GM12878 (cell line): Measurements from ENCODE around the gene EVX1. TPM values are rescaled to one million over a fixed set of nuclear protein-coding genes. Genes with fewer than 3 reads are reported as not detected.

ENCODE experiments used
- ATAC-seq: fragments of 200-7000 bp; cut with Tn5 transposase; 3 replicates; pipeline ENCODE4 v1.9.1; 2020; ENCODE audit warnings: mild to moderate bottlenecking, moderate library complexity
- BruUV-seq: library from RNA; stranded (reverse); fragments of 400-500 nt; replicated peaks from 2 replicates; lab custom pipeline; 2021; lab: Mats Ljungman, UMichigan
- CTCF ChIA-PET: fragments of 300-600 bp; sonication (Branson Sonifier 250); formaldehyde crosslinking; extraction: SDS; loops from one replicate; lab custom pipeline; 2021; ENCODE audit warnings: inconsistent platforms; lab: Yijun Ruan, JAX
- POLR2A ChIA-PET: fragments of 350-600 bp; formaldehyde crosslinking; extraction: SDS; loops from one replicate; lab custom pipeline; 2021; ENCODE audit warnings: inconsistent platforms; lab: Charles Lee
- RAD21 ChIA-PET: fragments of 300-600 bp; sonication (Branson Sonifier 250); formaldehyde crosslinking; loops from one replicate; lab custom pipeline; 2023; ENCODE audit warnings: antibody characterized with exemption; ENCODE audit not compliant: unreplicated experiment; lab: Charles Lee
- SMC1A ChIA-PET: fragments of 300-600 bp; sonication (Branson Sonifier 250); formaldehyde crosslinking; loops from one replicate; lab custom pipeline; 2023; ENCODE audit not compliant: unreplicated experiment, uncharacterized antibody; lab: Charles Lee
- DNase-seq: peaks from one replicate; pipeline ENCODE4 v3.0.0-alpha.2; 2011; ENCODE audit warnings: low read depth, low spot score
- FAIRE-seq: peaks from 3 replicates; lab custom pipeline; 2011; peaks lifted over from hg19 to GRCh38; lab: Jason Lieb, UNC
- H2AFZ ChIP-seq: 2 replicates; pipeline ENCODE4 v1.6.0; 2011; ENCODE audit warnings: low read depth, low read length, control low read depth; ENCODE audit not compliant: control insufficient read depth
- H3K27ac ChIP-seq: 2 replicates; pipeline ENCODE4 v1.5.1; 2011; ENCODE audit warnings: control low read depth; ENCODE audit not compliant: control insufficient read depth, insufficient read depth
- H3K27me3 ChIP-seq, 2 experiments: replicated peaks in 1 of 2; 2 replicates each; pipeline versions ENCODE4 v1.6.0 to v1.6.1; 2011; ENCODE audit warnings: low read length in 1 of 2; ENCODE audit not compliant: control insufficient read depth in 2 of 2, insufficient read depth in 2 of 2
- H3K36me3 ChIP-seq, 2 experiments: 2 replicates each; pipeline ENCODE4 v1.5.1; 2011; ENCODE audit warnings: low read length in 1 of 2; ENCODE audit not compliant: control insufficient read depth in 2 of 2, insufficient read depth in 2 of 2
- H3K4me1 ChIP-seq: 2 replicates; pipeline ENCODE4 v1.6.1; 2011; ENCODE audit warnings: mild to moderate bottlenecking, low read length, moderate library complexity, mixed read lengths; ENCODE audit not compliant: control insufficient read depth, insufficient read depth
- H3K4me2 ChIP-seq: 2 replicates; pipeline ENCODE4 v1.6.0; 2011; ENCODE audit warnings: control low read depth; ENCODE audit not compliant: control insufficient read depth, insufficient read depth
- H3K4me3 ChIP-seq: fragments of 200-600 bp; sonication (generic); 2 replicates; pipeline ENCODE4 v1.5.1; 2016
- H3K79me2 ChIP-seq: 2 replicates; pipeline ENCODE4 v1.6.0; 2011; ENCODE audit warnings: low read length; ENCODE audit not compliant: control insufficient read depth, insufficient read depth
- H3K9ac ChIP-seq: 2 replicates; pipeline ENCODE4 v1.8.0; 2011; ENCODE audit warnings: low read length, control low read depth, mixed read lengths; ENCODE audit not compliant: control insufficient read depth, insufficient read depth
- H3K9me3 ChIP-seq: replicated peaks from 3 replicates; pipeline ENCODE4 v1.5.1; 2011; ENCODE audit warnings: mild to moderate bottlenecking, low read length; ENCODE audit not compliant: control insufficient read depth, insufficient read depth
- H4K20me1 ChIP-seq: 2 replicates; pipeline ENCODE4 v1.6.0; 2011; ENCODE audit not compliant: control insufficient read depth, insufficient read depth
- ASH2L ChIP-seq: fragments of 300-600, 200-600 bp; sonication (generic); IDR thresholded peaks from 2 replicates; pipeline ENCODE4 v1.6.1; 2017; ENCODE audit warnings: low read depth, mild to moderate bottlenecking, borderline replicate concordance
- CBX5 ChIP-seq: sonication (generic); IDR thresholded peaks from 2 replicates; pipeline ENCODE4 v1.6.1; 2016; ENCODE audit warnings: low read depth, moderate library complexity, mild to moderate bottlenecking, inconsistent platforms
- CHD1 ChIP-seq: IDR thresholded peaks from 2 replicates; pipeline ENCODE4 v1.6.1; 2012; ENCODE audit warnings: low read depth, low read length, improper control_type of control experiment
- IKZF2 ChIP-seq, 2 experiments: fragments of 450-650 bp; IDR thresholded peaks; 2 replicates each; pipeline ENCODE4 v1.6.1; 2017; ENCODE audit warnings: mild to moderate bottlenecking in 2 of 2, moderate library complexity in 2 of 2
- MTA2 ChIP-seq: fragments of 450-650 bp; IDR thresholded peaks from 2 replicates; pipeline ENCODE4 v1.6.1; 2016; ENCODE audit warnings: low read depth, mild to moderate bottlenecking, moderate library complexity
- RAD21 ChIP-seq: IDR thresholded peaks from 2 replicates; pipeline ENCODE4 v1.6.1; 2011; ENCODE audit warnings: mild to moderate bottlenecking, low read depth, low read length, moderate library complexity; ENCODE audit not compliant: insufficient read depth
- SIN3A ChIP-seq: IDR thresholded peaks from 2 replicates; pipeline ENCODE4 v1.6.1; 2012; ENCODE audit warnings: low read depth, low read length, improper control_type of control experiment
- STAT1 ChIP-seq: fragments of 450-650 bp; conservative IDR thresholded peaks from 2 replicates; pipeline ENCODE4 v1.6.1; 2014; ENCODE audit warnings: antibody characterized with exemption, mild to moderate bottlenecking
- TAF1 ChIP-seq: IDR thresholded peaks from 2 replicates; pipeline ENCODE4 v1.6.1; 2011; ENCODE audit warnings: mild to moderate bottlenecking, low read depth, low read length, borderline replicate concordance
- WRNIP1 ChIP-seq: IDR thresholded peaks from 2 replicates; pipeline ENCODE4 v1.6.1; 2011; ENCODE audit warnings: low read depth, low read length, improper control_type of control experiment, borderline replicate concordance
- ZBED1 ChIP-seq: IDR thresholded peaks from 2 replicates; pipeline ENCODE4 v1.6.1; 2016; ENCODE audit warnings: borderline replicate concordance
- ZSCAN29 ChIP-seq: fragments of 450-650 bp; IDR thresholded peaks from 2 replicates; pipeline ENCODE4 v1.6.1; 2017; ENCODE audit warnings: mild to moderate bottlenecking, moderate library complexity
- WGBS: methylation state at CpG from one replicate; pipeline ENCODE4 v1.1.6; 2016; ENCODE audit warnings: low lambda C conversion rate; ENCODE audit not compliant: insufficient replicate concordance, insufficient coverage; ENCODE audit errors: missing lambda C conversion rate; 5-methylcytosine and 5-hydroxymethylcytosine counted together
- in situ Hi-C: fragments of 300-500 bp; cut with MboI; formaldehyde crosslinking; loops from 9 replicates; pipeline ENCODE4 v1.14.3; 2018; ENCODE audit warnings: mixed read lengths
- intact Hi-C: fragments of 100-400 bp; cut with micrococcal nuclease; formaldehyde crosslinking; loops from one replicate; pipeline ENCODE4 v1.14.2; 2022; ENCODE audit not compliant: unreplicated experiment
- polyA plus RNA-seq, 11 experiments: library from polyadenylated mRNA; depleted of rRNA in 4 of 11; unstranded in 6 of 11; stranded (reverse) in 5 of 11; fragments of >200 nt; fragmentation: Nextera tagmentation in 4 of 11; fragmentation: Illumina TruSeq in 1 of 11; extraction: Ambion mirVana in 4 of 11; extraction: Trizol in 1 of 11; gene quantifications; 1 replicate in 1 of 11; 2 replicates in 10 of 11; pipeline versions ENCODE4 v1.2.1 to v1.2.3, GENCODE V29; 2011 to 2016; ENCODE audit warnings: inconsistent platforms in 2 of 11, missing spikeins in 2 of 11, low read depth in 1 of 11
- total RNA-seq, 4 experiments: library from RNA; depleted of rRNA in 3 of 4; stranded (reverse); fragments of >200 nt in 3 of 4; fragmentation: Illumina TruSeq in 1 of 4; extraction: Trizol in 1 of 4; gene quantifications; 2 replicates each; pipeline versions ENCODE4 v1.2.1 to v1.2.3, GENCODE V29; 2013 to 2021

EVX1 gene
- total and polyA plus RNA-seq, 10 of the 15 experiments (the other 5 are each of a cell fraction or from before 2014, with no cell fraction given) = not detected

GRCh38 chr7:27212497-27213432 is 29.8 kb upstream of the EVX1 start:
- ChIA-PET POLR2A (no interaction called here), SMC1A (interaction anchor here (0.6 kb wide), 1 partner anchor 10 kb away, joined by 4 read pairs; no protein-coding TSS in a partner anchor), RAD21 (no interaction called here), CTCF (no interaction called here)
- Histone ChIP-seq H3K4me3 (no peak overlapping the region), H2AFZ (no peak overlapping the region), H3K4me1 (no peaks in the 10 kb centered on the region), H3K79me2 (no peaks in the 10 kb centered on the region), H3K36me3 (no peaks in the 10 kb centered on the region), H3K27ac (no peak overlapping the region), H3K9me3 (no peaks in the 10 kb centered on the region), H3K27me3 (peaks cover 1 to 16% of the 10 kb centered on the region in 2 experiments), H3K4me2 (no peak overlapping the region), H3K9ac (no peak overlapping the region), H4K20me1 (no peaks in the 10 kb centered on the region; the same call in 1 of the 2 replicates)
- ATAC-seq = no peak
- TF ChIP-seq ASH2L = no peak
- no peak for TF ChIP-seq MTA2
- no peak for TF ChIP-seq CHD1
- TF ChIP-seq WRNIP1 = no peak
- TF ChIP-seq SIN3A = no peak
- no peak for TF ChIP-seq RAD21
- TF ChIP-seq TAF1 = no peak
- no peak for TF ChIP-seq ZSCAN29
- TF ChIP-seq CBX5 = no peak
- no peak for TF ChIP-seq IKZF2 (IDR thresholded peaks at IDR 0.05)
- TF ChIP-seq STAT1 = no peak
- TF ChIP-seq ZBED1 = no peak
- WGBS = 25% methylated on average over 49 of the region's 52 CpGs
- no peak for DNase-seq
- in situ Hi-C loops (no loop called here), intact Hi-C loops (loop anchor here (5.0 kb wide), 1 partner anchor 365 kb away; no protein-coding TSS in a partner anchor)
- BruUV-seq = no TSS peak
- no peak for FAIRE-seq
